Keratinocyte (primary cell): Measurements from ENCODE around the gene TSHZ2.

ENCODE experiments used
- EZH2 ChIP-seq: IDR thresholded peaks from one replicate; pipeline ENCODE4 v1.6.1; 2012; ENCODE audit warnings: inconsistent platforms, mild to moderate bottlenecking, low read length, moderate library complexity
- TF ChIP-seq, protein P1 (sequence below), 3 experiments: IDR thresholded peaks in 1 of 3; conservative IDR thresholded peaks in 1 of 3; optimal IDR thresholded peaks in 1 of 3; 2 replicates in 2 of 3; 3 replicates in 1 of 3; pipeline versions ENCODE3 to v1.5.1; 2011; ENCODE audit warnings: low read length in 3 of 3, mild to moderate bottlenecking in 3 of 3, moderate library complexity in 2 of 3, control low read depth in 1 of 3, inconsistent platforms in 1 of 3; ENCODE audit not compliant: insufficient read depth in 2 of 3; ENCODE audit errors: extremely low read depth in 1 of 3

DNA sequence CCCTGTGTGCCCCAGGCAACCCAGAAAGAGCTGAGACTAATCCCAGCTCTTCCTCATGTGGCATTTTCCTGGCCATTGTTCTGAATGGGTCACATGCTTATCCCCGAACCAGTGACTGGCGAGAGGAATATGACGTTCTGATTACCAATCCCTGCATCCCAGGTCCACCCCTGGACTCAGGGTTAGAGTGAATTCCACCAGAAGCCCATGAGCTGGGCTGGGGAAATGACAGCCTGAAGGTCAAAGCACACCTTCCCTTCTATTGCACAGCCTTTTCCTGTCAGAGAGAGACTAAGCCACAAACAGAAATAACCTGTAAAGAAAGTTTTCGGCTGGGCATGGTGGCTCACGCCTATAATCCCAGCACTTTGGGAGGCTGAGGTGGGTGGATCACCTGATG lies 550.5 kb downstream of the TSHZ2 start:
- TF ChIP-seq, protein P1, sequence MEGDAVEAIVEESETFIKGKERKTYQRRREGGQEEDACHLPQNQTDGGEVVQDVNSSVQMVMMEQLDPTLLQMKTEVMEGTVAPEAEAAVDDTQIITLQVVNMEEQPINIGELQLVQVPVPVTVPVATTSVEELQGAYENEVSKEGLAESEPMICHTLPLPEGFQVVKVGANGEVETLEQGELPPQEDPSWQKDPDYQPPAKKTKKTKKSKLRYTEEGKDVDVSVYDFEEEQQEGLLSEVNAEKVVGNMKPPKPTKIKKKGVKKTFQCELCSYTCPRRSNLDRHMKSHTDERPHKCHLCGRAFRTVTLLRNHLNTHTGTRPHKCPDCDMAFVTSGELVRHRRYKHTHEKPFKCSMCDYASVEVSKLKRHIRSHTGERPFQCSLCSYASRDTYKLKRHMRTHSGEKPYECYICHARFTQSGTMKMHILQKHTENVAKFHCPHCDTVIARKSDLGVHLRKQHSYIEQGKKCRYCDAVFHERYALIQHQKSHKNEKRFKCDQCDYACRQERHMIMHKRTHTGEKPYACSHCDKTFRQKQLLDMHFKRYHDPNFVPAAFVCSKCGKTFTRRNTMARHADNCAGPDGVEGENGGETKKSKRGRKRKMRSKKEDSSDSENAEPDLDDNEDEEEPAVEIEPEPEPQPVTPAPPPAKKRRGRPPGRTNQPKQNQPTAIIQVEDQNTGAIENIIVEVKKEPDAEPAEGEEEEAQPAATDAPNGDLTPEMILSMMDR (optimal IDR thresholded peaks at IDR 0.05 in 1 of 3, IDR thresholded peaks at IDR 0.05 in 1 of 3, conservative IDR thresholded peaks at IDR 0.05 in 1 of 3; ENCODE audit: extremely low read depth in 1 of 3, insufficient read depth in 2 of 3, low read length in 3 of 3), result no peak
- no peak for TF ChIP-seq EZH2
